ENCODE measurements around the gene PRDX2.
A peak's percentile ranks its signal among the peaks of the same experiment; 100 is the strongest.
"Not testable (repeated sequence)": the region's sequence is repeated elsewhere in the genome, so short reads cannot be mapped to it uniquely, and the experiment has no call there.

Gene PRDX2

GRCh38 chr19:12825254-12826131, 23.9 kb upstream of the PRDX2 start:
- peak in 1 of 6 experiments; percentile 5 for DNase-seq

DNA sequence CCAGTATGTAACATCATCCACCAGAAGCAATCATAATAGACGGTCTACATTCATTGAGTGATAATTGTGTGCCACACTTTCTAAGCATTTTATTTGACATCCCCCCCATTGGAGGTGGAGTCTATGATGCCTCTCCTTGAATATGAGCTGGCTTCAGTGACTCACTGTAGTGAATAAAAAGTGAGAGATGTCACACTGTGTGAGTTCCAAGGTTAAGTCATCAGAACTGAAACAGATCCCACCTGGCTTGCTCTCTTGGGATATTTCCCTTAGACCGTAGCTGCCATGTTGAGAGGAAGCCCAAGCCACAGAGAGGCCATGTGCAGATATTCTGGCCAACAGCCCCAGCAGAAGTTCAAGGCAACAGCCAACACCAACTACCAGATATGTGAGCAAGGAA, 20.2 kb upstream of the PRDX2 start:
- no peak for DNase-seq

DNA sequence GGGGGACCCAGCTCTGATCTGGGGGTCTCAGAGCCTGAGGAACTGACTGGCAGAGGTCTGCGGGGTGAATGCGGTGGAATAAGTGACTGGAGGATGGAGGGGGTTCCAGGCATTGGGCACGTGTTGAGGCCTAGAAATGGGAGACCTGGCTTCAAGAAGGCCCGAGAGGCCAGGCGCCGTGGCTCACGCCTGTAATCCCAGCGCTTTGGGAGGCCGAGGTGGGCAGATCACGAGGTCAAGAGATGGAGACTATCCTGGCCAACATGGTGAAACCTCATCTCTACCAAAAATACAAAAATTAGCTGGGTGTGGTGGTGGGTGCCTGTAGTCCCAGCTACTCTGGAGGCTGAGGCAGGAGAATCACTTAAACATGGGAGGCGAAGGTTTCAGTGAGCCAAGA, 16.2 kb upstream of the PRDX2 start:
- not testable (repeated sequence) for DNase-seq

- not testable (repeated sequence) for DNase-seq
These were observed 15.6 kb upstream of the PRDX2 start for GRCh38 chr19:12817188-12817587.

- no peak for DNase-seq
These were observed 13.5 kb upstream of the PRDX2 start for GRCh38 chr19:12815088-12815487.

DNA sequence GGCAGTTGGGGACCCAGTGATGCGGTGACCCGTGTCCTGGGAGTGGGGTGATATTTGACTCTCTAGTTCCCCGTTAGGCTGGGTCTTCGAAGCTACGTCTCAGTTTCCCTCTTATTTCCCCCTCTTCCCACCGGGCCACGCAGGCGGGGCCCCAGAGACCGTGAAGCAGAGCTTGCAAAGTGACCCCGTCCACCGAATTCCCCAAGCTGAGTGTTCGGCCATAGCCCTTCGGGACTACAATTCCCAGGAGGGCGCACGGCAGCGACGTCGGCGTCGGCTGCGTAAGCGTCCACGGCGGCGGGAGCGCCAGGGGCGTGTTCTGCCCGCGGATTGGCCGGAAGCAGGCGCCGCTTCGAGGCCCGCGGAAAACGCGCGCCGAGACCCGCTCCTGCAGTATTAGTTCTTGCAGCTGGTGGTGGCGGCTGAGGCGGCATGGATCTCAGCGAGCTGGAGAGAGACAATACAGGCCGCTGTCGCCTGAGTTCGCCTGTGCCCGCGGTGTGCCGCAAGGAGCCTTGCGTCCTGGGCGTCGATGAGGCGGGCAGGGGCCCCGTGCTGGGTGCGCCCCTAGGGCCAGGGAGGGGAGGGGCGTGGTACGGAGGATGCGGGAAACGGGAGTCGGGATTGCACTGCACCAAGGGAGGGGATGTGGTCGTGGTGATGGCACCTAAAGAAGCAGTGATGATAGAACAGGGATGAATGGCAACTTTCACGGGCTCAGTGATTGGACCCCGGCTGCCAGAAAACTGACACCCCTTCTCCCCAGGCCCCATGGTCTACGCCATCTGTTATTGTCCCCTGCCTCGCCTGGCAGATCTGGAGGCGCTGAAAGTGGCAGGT, 4.9 kb upstream of the PRDX2 start, which contains the start of gene RNASEH2A:
Gene RNASEH2A (plus strand): TSS at position 343 of the 840 bp plus-strand sequence. CDS start 90 bp downstream, at position 433.
- peak; percentile 66 to 83 (median 79) for DNase-seq

GRCh38 chr19:12804051-12804450, 2.5 kb upstream of the PRDX2 start:
- no peak for DNase-seq

DNA sequence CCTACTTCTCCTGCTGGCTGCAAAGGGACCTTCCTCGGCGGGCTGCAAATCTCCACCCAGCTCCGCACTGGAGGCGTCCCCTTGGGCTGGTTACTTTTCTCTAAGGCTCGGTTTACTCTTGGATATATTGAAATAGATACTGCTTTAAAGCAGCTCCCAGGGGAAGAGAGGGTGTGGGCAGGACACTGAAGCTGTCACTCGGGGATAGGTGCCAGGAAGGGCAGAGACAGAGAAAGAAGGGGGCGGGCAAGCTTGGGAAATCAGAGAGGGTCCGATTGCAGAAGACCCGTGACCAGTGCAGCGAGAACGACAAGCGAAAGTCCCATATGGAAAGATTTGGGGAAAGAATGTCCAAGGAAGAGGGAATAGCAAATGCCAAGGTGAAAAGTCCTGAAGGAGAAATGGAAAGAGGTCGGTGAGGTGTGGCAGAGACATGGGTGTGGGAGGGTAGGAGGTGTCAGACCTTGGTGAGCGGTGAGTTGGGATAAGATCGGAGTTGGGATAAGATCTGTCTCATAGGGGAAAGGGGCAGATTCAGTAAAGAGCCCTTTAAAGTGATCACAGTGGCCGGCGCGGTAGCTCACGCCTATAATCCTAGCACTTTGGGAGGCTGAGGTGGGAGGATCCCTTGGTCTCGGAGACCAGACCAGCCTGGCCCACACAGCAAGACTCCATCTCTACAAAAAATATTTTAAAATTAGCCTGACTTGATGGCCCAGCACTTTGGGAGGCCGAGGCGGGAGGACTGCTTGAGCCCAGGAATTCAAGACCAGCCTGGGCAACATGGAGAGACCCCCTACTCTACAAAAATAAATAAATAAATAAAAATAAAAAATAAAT, 887 bp upstream of the PRDX2 start:
- no peak for DNase-seq

- peak in 2 of 6 experiments; percentile 32 for DNase-seq
These were observed 606 bp downstream of the PRDX2 start for GRCh38 chr19:12800923-12801465.

DNA sequence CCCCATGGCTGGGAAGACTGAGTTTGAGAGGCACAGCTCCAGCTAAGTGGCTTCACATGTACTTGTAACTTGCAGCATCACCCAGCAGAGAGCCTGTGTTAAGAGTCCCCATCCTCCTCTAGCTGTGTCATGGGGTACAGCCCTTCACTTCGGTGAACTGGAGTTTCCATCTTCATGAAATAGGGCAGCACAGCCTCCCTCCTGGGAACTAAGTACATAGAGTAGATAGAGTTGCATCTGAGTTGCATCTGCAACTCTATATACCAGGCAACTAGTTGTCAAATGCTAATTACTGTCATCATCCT, 1.2 kb downstream of the PRDX2 start:
- no peak for DNase-seq

DNA sequence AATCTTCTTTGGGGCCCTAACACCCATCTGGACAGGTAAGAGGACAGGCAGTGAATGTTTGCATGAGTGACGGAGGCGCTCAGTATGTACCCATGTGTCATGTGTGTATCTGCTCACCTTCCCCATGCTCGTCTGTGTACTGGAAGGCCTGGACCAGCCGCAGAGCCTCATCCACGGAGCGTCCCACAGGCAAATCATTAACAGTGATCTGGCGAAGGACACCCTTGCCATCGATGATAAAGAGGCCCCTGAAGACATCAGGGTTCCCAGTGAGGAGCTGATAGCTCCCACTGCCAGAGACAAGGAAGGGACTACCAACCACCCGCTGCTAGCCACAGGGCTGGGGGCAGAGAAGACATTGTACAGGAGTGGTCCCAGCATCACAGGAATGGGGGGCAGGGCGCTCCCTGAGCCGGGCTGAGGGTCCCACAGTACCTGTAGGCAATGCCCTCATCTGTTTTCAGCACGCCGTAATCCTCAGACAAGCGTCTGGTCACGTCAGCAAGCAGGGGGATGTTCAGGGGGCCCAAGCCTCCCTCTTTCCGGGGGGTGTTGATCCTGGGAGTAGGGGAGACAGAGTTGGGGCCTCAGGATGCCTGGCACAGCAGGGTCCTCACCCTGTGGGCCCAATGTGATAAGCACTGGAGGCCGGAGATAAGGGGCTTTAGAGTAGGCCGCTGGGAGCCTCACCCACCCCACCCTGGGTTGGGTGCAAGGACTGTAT, 1.7 kb downstream of the PRDX2 start:
- no peak for DNase-seq

- not testable (repeated sequence) for DNase-seq
These were observed 4.0 kb downstream of the PRDX2 start for GRCh38 chr19:12797607-12798006.

DNA sequence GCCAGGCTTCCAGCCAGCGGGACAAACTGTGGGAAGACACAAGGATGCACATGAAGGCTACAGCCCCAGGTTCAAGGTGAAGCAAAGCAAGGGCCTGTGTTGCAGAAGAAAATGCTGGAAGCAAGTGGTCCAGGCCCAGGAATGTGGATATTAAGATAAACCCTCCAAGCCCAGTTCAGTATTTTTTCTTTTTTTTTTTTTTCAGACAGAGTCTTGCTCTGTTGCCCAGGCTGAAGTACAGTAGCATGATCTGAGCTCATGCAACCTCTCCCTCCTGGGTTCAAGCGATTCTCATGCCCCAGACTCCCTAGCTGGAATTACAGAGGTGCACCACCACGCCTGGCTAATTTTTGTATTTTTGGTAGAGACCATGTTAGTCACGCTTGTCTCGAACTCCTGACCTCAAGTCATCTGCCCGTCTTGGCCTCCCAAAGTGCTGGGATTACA, 4.4 kb downstream of the PRDX2 start:
- no peak for DNase-seq

DNA sequence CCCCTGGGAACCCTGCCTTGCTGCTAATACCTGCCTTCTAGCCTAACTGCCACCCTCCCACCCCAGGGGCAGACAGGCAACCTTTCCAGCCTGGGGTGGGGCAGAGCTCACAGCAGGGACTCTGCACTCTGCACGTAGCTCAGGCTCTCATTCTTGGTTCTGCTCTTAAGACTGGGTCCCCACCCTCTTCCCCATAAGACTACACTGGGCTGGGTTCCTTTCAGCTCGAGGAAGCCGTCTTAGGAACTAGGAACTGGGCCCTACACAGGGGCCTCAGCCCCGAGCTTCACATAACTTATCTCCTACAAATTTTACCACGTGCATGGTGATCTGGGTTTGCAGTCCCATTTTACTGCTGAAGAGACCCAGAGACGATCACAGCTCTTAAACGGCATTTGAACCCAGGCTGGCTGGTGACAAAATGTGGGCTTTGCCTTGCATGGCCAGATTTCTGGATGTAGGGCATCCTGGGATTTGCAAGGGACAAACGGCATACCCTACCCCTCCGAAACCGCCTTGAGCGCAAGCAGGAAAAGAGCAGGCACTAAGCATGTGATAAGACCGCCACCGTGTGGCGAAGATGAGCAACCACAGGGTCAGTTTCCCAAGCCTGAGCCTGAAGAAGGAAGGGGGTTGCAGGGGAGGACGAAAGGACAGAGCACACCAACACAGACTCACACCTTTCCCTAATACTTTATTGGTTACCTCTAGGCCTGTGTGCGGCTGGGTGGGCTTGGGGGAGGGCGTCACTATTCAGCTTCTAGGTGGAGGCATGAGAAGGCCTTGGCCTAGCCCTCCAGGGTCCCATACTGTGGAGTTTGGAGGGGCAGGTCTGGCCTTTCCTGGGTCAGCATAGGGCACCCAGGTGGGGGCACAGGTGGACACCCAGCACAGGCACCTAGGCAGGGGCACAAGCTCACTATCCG, 5.2 kb downstream of the PRDX2 start:
- DNase-seq: peak; percentile 61 to 88 (median 65)

DNA sequence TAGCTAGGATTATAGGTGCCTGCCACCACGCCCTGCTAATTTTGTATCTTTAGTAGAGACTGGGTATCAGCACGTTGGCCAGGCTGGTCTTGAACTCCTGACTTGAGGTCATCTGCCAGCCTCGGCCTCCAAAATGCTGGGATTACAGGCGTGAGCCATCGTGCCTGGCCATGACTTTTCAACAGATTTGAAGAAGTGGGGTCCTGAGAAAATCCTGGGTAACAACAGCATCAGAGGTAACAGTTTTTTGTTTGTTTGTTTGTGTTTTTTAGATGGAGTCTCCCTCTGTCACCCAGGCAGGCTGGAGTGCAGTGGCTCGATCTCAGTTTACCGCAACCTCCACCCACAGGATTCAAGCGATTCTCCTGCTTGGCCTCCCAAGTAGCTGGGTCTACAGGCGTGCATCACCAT, 6.6 kb downstream of the PRDX2 start:
- DNase-seq: no peak

- peak; percentile 16 to 71 (median 34) for DNase-seq
These were observed 7.2 kb downstream of the PRDX2 start for GRCh38 chr19:12794196-12794941.

DNA sequence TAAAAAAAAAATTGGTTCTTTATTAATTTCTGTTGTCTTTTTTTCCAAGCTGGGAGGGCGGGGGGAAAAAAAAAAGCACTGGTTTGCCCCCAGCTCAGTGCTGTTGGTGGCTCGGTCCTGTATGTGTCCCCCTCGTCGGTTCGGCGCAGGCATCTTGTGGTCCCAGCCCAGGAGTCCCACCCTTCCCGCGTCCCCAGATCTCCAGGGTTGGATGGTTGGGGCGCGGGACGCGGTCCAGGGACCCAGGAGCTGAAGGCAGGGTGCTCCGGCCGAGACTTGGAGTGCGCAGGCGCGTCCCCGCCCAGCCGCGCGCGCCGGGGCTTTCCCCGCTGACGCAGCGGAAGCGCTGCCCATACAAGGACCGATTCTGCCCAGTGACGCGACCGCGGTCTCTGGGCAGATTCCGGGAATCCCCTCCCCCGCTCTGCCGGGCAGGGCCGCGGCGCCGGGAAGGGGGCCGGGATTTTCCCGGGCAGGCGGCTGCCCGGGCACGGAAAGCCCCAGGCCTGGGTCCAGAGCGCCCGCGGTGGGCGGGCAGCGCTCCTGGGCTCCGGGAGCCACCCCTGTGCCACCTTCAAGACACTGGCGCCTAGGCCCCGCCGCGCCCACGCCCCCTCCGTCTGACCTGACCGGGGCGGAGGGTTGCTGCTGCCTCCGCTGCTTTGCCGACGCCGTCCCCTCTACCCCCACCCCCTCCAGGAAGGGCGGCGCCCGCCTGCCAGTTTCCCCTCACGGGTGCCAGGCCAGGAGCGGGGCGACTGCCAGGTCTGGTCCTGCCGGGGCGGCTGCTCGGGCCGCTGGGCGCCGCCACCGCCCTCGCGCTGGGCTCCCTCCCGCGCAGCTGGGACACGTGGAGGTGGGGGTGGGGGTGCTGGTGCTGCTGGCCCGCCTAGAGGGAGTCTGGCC, 8.1 kb downstream of the PRDX2 start:
- DNase-seq: peak; percentile 90 to 99 (median 96)

GRCh38 chr19:12792853-12793289, 8.7 kb downstream of the PRDX2 start:
- peak in 3 of 6 experiments; percentile 61 to 87 (median 68) for DNase-seq
